A549 (cell line): ENCODE results near the gene IL11RA. TPM values are rescaled to one million over a fixed set of nuclear protein-coding genes. Genes with fewer than 3 reads are reported as not detected.

Experiments used
- ATAC-seq, 2 experiments: fragments of 200-7000 bp in 1 of 2; fragments of >200 bp in 1 of 2; cut with Nextera tagmentation in 1 of 2; cut with Tn5 transposase in 1 of 2; 3 replicates each; pipeline versions ENCODE4 v1.8.0 to v1.9.1; 2018 to 2020; ENCODE audit warnings: mild to moderate bottlenecking in 1 of 2, moderate library complexity in 1 of 2
- CTCF ChIA-PET: fragments of 300-600 bp; sonication (Branson Sonifier 250); formaldehyde crosslinking; extraction: SDS; loops from one replicate; lab custom pipeline; 2021; ENCODE audit warnings: antibody characterized with exemption, inconsistent platforms; lab: Yijun Ruan, JAX
- POLR2A ChIA-PET: fragments of 350-600 bp; formaldehyde crosslinking; extraction: SDS; loops from one replicate; lab custom pipeline; 2021; ENCODE audit warnings: antibody characterized with exemption, inconsistent platforms; lab: Yijun Ruan, JAX
- DNase-seq, 2 experiments: peaks; one replicate each; pipeline versions ENCODE4 v3.0.0 to v3.0.0-alpha.2; 2011 to 2016; ENCODE audit warnings: low read depth in 1 of 2, low spot score in 1 of 2
- FAIRE-seq: peaks from 2 replicates; lab custom pipeline; 2011; peaks lifted over from hg19 to GRCh38; lab: Jason Lieb, UNC
- H3K27ac ChIP-seq, 2 experiments: fragments of >200 bp; sonication (Bioruptor Twin); formaldehyde crosslinking; 3 replicates each; pipeline ENCODE4 v1.5.1; 2016 to 2017
- H3K4me1 ChIP-seq: fragments of >200 bp; sonication (Bioruptor Twin); formaldehyde crosslinking; 3 replicates; pipeline ENCODE4 v1.6.1; 2016
- H3K4me2 ChIP-seq: fragments of >200 bp; sonication (Bioruptor Twin); formaldehyde crosslinking; 3 replicates; pipeline ENCODE4 v1.6.1; 2016
- H3K4me3 ChIP-seq: fragments of >200 bp; sonication (Bioruptor Twin); formaldehyde crosslinking; 3 replicates; pipeline ENCODE4 v1.5.1; 2016
- H3K9me3 ChIP-seq: fragments of >200 bp; sonication (Bioruptor Twin); formaldehyde crosslinking; 3 replicates; pipeline ENCODE4 v1.6.1; 2016
- BCL3 ChIP-seq: fragments of >200 bp; sonication (Bioruptor Twin); formaldehyde crosslinking; IDR thresholded peaks from 3 replicates; pipeline ENCODE4 v1.6.1; 2016
- BHLHE40 ChIP-seq: IDR thresholded peaks from 2 replicates; pipeline ENCODE4 v1.6.1; 2012; ENCODE audit warnings: low read depth, low read length, inconsistent platforms
- CBX2 ChIP-seq: fragments of 200-600 bp; sonication (generic); IDR thresholded peaks from 2 replicates; pipeline ENCODE4 v1.6.1; 2016; ENCODE audit warnings: low read depth, mild to moderate bottlenecking, borderline replicate concordance
- E2F6 ChIP-seq: IDR thresholded peaks from 2 replicates; pipeline ENCODE4 v1.6.1; 2012; ENCODE audit warnings: low read depth, borderline replicate concordance
- EHMT2 ChIP-seq: fragments of 200-600 bp; sonication (generic); IDR thresholded peaks from 2 replicates; pipeline ENCODE4 v1.6.1; 2016; ENCODE audit warnings: antibody characterized with exemption, low read depth, mild to moderate bottlenecking, moderate library complexity
- ELK1 ChIP-seq: fragments of 150-350 bp; IDR thresholded peaks from 2 replicates; pipeline ENCODE4 v1.6.1; 2014; ENCODE audit warnings: low read depth, mild to moderate bottlenecking, low read length
- EP300 ChIP-seq, 2 experiments: fragments of >200 bp; sonication (Bioruptor Twin); formaldehyde crosslinking; IDR thresholded peaks; 2 replicates in 1 of 2; 3 replicates in 1 of 2; pipeline ENCODE4 v1.6.1; 2016 to 2017
- FOSL2 ChIP-seq, 2 experiments: fragments of 450-650 bp in 1 of 2; fragments of >200 bp in 1 of 2; sonication (Bioruptor Twin) in 1 of 2; formaldehyde crosslinking; IDR thresholded peaks; 2 replicates each; pipeline versions ENCODE4 v1.5.0 to v1.6.1; 2016 to 2020; ENCODE audit warnings: mild to moderate bottlenecking in 1 of 2, moderate library complexity in 1 of 2
- HOXA7 ChIP-seq: fragments of 250-450 bp; sonication (Bioruptor Pico); IDR thresholded peaks from 2 replicates; pipeline ENCODE4 v1.5.0; 2020; ENCODE audit warnings: mild to moderate bottlenecking, moderate library complexity
- HOXB5 ChIP-seq: fragments of 250-450 bp; sonication (Bioruptor Pico); IDR thresholded peaks from 2 replicates; pipeline ENCODE4 v1.5.0; 2020; ENCODE audit warnings: mild to moderate bottlenecking, moderate library complexity
- JUN ChIP-seq, 2 experiments: fragments of >200 bp; sonication (Bioruptor Twin); formaldehyde crosslinking; IDR thresholded peaks; 2 replicates in 1 of 2; 3 replicates in 1 of 2; pipeline ENCODE4 v1.6.1; 2016 to 2017
- MAFK ChIP-seq: fragments of 450-650 bp; IDR thresholded peaks from 2 replicates; pipeline ENCODE4 v1.6.1; 2014; ENCODE audit not compliant: partially characterized antibody
- MAX ChIP-seq: IDR thresholded peaks from 2 replicates; pipeline ENCODE4 v1.6.1; 2012
- NFE2L2 ChIP-seq: fragments of 150-350 bp; conservative IDR thresholded peaks from 2 replicates; pipeline ENCODE4 v1.6.1; 2014; ENCODE audit warnings: low read length
- NPAS2 ChIP-seq: fragments of 250-450 bp; sonication (Bioruptor Pico); IDR thresholded peaks from 2 replicates; pipeline ENCODE4 v1.8.0; 2022; ENCODE audit warnings: mild to moderate bottlenecking, moderate library complexity, borderline replicate concordance
- NR3C1 ChIP-seq: fragments of >200 bp; sonication (Bioruptor Twin); formaldehyde crosslinking; IDR thresholded peaks from 3 replicates; pipeline ENCODE4 v1.6.1; 2017
- PHF8 ChIP-seq: fragments of 200-600 bp; sonication (generic); IDR thresholded peaks from 2 replicates; pipeline ENCODE4 v1.6.1; 2016; ENCODE audit warnings: low read depth, mild to moderate bottlenecking, antibody characterized with exemption, moderate library complexity, borderline replicate concordance
- RFX5 ChIP-seq: fragments of 450-650 bp; IDR thresholded peaks from 2 replicates; pipeline ENCODE4 v1.7.1; 2014; ENCODE audit warnings: antibody characterized with exemption, mild to moderate bottlenecking, moderate library complexity
- RNF2 ChIP-seq: fragments of 200-600 bp; sonication (generic); IDR thresholded peaks from 2 replicates; pipeline ENCODE4 v1.6.1; 2016; ENCODE audit warnings: low read depth, mild to moderate bottlenecking, antibody characterized with exemption, moderate library complexity, borderline replicate concordance
- TFCP2L1 ChIP-seq: fragments of 250-450 bp; sonication (Bioruptor Pico); IDR thresholded peaks from 2 replicates; pipeline ENCODE4 v1.5.0; 2021; ENCODE audit warnings: mild to moderate bottlenecking
- ZSCAN20 ChIP-seq: fragments of 250-450 bp; sonication (Bioruptor Pico); IDR thresholded peaks from 2 replicates; pipeline ENCODE4 v1.8.0; 2022; ENCODE audit warnings: mild to moderate bottlenecking, moderate library complexity
- WGBS: methylation state at CpG from one replicate; pipeline ENCODE4 v1.1.6; 2017; ENCODE audit errors: missing lambda C conversion rate; 5-methylcytosine and 5-hydroxymethylcytosine counted together
- polyA plus RNA-seq, 4 experiments: library from polyadenylated mRNA; depleted of rRNA in 3 of 4; stranded (reverse); fragments of >200 nt; fragmentation: RNase III in 1 of 4; extraction: RNeasy Plus Mini Kit Qiagen cat#74134 plus additional on column Dnase treatment in 1 of 4; gene quantifications; 2 replicates in 3 of 4; 3 replicates in 1 of 4; pipeline ENCODE4 v1.2.3, GENCODE V29; 2011 to 2017

Gene IL11RA
- polyA plus RNA-seq, 2 of the 4 experiments (the other 2 are of a cell fraction): 5.6 to 6.8 TPM

- H3K4me3 ChIP-seq: no peak overlapping the region
- ATAC-seq (no peak), FAIRE-seq (no peak), DNase-seq (no peak)
- no peak overlapping the region for H3K27ac ChIP-seq
- no peak overlapping the region for H3K4me2 ChIP-seq
- H3K9me3 ChIP-seq: no peaks in the 10 kb centered on the region
- WGBS: 74% methylated on average over 37 of the region's 39 CpGs
- ChIA-PET CTCF (interaction anchor here (1.1 to 7.4 kb wide), 7 partner anchors 8 to 78 kb away, joined by 4 to 118 read pairs (median 11); partner anchors contain the start of genes RPP25L and SIGMAR1), POLR2A (interaction anchor here (1.9 kb wide), 1 partner anchor 14 kb away, joined by 6 read pairs; the partner anchor contains the start of gene SIGMAR1)
- TF ChIP-seq NR3C1: no peak
- no peak for TF ChIP-seq FOSL2 (IDR thresholded peaks at IDR 0.05)
- TF ChIP-seq FOSL2 (CRISPR knock-in tag; IDR thresholded peaks at IDR 0.05): no peak
- TF ChIP-seq NPAS2: no peak
- no peak for TF ChIP-seq MAX
- no peak for TF ChIP-seq RNF2
- no peak for TF ChIP-seq PHF8
- TF ChIP-seq HOXB5 (CRISPR knock-in tag): no peak
- TF ChIP-seq NFE2L2: no peak
- no peak for TF ChIP-seq E2F6
- peaks cover 6% of the 10 kb centered on the region; the same call in 1 of the 3 replicates for H3K4me1 ChIP-seq
These were observed 27.4 kb upstream of the IL11RA start for GRCh38 chr9:34624475-34625185.

GRCh38 chr9:34625186-34625486, 26.8 kb upstream of the IL11RA start:
- no peak for FAIRE-seq
- ChIA-PET CTCF (interaction anchor here (1.1 to 7.4 kb wide), 7 partner anchors 9 to 33 kb away, joined by 5 to 118 read pairs (median 11); partner anchors contain the start of genes RPP25L and SIGMAR1), POLR2A (interaction anchor here (1.9 kb wide), 1 partner anchor 13 kb away, joined by 6 read pairs; the partner anchor contains the start of gene SIGMAR1)

More at GRCh38 chr9:34625186-34625486, 26.8 kb upstream of the IL11RA start:
- Histone ChIP-seq H3K4me1 (peaks cover 5% of the 10 kb centered on the region; the same call in 1 of the 3 replicates), H3K27ac (no peak overlapping the region), H3K4me3 (no peak overlapping the region), H3K4me2 (no peak overlapping the region), H3K9me3 (no peaks in the 10 kb centered on the region)
- DNase-seq (no peak), ATAC-seq (no peak)
- WGBS: 62% methylated on average over 3 of the region's 3 CpGs
- no peak for TF ChIP-seq RFX5
- TF ChIP-seq CBX2: no peak
- no peak for TF ChIP-seq BHLHE40
- TF ChIP-seq EP300 (IDR thresholded peaks at IDR 0.05): no peak
- no peak for TF ChIP-seq EHMT2
- no peak for TF ChIP-seq HOXB5 (CRISPR knock-in tag)
- no peak for TF ChIP-seq NPAS2
- TF ChIP-seq JUN (IDR thresholded peaks at IDR 0.05): no peak
- no peak for TF ChIP-seq ZSCAN20 (CRISPR knock-in tag)
- no peak for TF ChIP-seq HOXA7 (CRISPR knock-in tag)
- no peak for TF ChIP-seq MAFK
- TF ChIP-seq TFCP2L1 (CRISPR knock-in tag): no peak
- TF ChIP-seq ELK1: no peak
- no peak for TF ChIP-seq BCL3
